Right atrium auricular region (tissue), 2 donors: ENCODE results near the gene GRK5. TPM values are rescaled to one million over a fixed set of nuclear protein-coding genes. Genes with fewer than 3 reads are reported as not detected.

Source experiments
- DNase-seq: peaks from one replicate; pipeline ENCODE4 v3.0.0-alpha.2; 2019; ENCODE audit warnings: low spot score
- H3K27ac ChIP-seq, 2 donors: fragments of 200-600 bp; sonication (generic); 1 replicate in 1 of 2; 2 replicates in 1 of 2; pipeline ENCODE4 v1.5.1; 2016 to 2019
- H3K27me3 ChIP-seq, 2 donors: fragments of 200-600 bp; sonication (generic); one replicate each; pipeline versions ENCODE4 v1.5.1 to v1.6.0; 2017 to 2019
- H3K36me3 ChIP-seq: fragments of 200-600 bp; sonication (generic); one replicate; pipeline ENCODE4 v1.5.1; 2016
- H3K4me1 ChIP-seq, 2 donors: fragments of 200-600 bp; sonication (generic); one replicate each; pipeline versions ENCODE4 v1.5.1 to v1.6.0; 2017 to 2019
- H3K4me3 ChIP-seq, 2 donors: fragments of 200-600 bp; sonication (generic); 1 replicate in 1 of 2; 2 replicates in 1 of 2; pipeline ENCODE4 v1.5.1; 2017 to 2019; ENCODE audit warnings: mild to moderate bottlenecking in 1 of 2, moderate library complexity in 1 of 2
- H3K9me3 ChIP-seq, 2 donors: fragments of 200-600 bp; sonication (generic); one replicate each; pipeline ENCODE4 v1.5.1; 2019
- total RNA-seq, 2 donors: library from RNA; depleted of rRNA; stranded (reverse); fragments of >200 nt; gene quantifications; one replicate each; pipeline ENCODE4 v1.1.0, GENCODE V29; 2016
- TF ChIP-seq, protein P1 (sequence below), 2 donors: fragments of 200-600 bp; sonication (generic); IDR thresholded peaks; one replicate each; pipeline ENCODE4 v1.5.1; 2019; ENCODE audit warnings: antibody characterized with exemption in 2 of 2

The GRK5 gene
- total RNA-seq = 10 to 100 TPM; 19.2 to 53.8 TPM

DNA sequence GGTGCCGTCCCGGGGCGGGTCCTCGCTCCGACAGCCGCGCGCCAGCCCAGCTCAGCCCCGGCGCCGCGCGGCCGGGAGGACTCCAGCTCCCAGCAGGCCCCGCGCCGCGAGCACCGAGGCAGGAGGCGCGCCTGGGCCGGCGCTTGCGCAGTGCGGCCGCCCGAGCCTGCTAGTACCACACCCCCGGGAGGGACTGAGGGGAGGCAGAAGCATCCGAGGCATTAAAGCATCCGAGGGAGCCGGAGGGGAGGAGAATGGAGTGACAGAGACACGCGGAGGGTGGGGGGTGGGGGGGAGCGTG is at the start of gene GRK5:
Gene GRK5 (plus strand): TSS at position 206 of the 301 bp plus-strand sequence. CDS start 347 bp downstream, outside the sequence.
- H3K9me3 ChIP-seq = no peaks in the 10 kb centered on the region
- TF ChIP-seq, protein P1, sequence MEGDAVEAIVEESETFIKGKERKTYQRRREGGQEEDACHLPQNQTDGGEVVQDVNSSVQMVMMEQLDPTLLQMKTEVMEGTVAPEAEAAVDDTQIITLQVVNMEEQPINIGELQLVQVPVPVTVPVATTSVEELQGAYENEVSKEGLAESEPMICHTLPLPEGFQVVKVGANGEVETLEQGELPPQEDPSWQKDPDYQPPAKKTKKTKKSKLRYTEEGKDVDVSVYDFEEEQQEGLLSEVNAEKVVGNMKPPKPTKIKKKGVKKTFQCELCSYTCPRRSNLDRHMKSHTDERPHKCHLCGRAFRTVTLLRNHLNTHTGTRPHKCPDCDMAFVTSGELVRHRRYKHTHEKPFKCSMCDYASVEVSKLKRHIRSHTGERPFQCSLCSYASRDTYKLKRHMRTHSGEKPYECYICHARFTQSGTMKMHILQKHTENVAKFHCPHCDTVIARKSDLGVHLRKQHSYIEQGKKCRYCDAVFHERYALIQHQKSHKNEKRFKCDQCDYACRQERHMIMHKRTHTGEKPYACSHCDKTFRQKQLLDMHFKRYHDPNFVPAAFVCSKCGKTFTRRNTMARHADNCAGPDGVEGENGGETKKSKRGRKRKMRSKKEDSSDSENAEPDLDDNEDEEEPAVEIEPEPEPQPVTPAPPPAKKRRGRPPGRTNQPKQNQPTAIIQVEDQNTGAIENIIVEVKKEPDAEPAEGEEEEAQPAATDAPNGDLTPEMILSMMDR (IDR thresholded peaks at IDR 0.05) = no peak
- peak; percentile 97 for DNase-seq
- H3K4me3 ChIP-seq = peak within 1 kb of the TSS; percentile 91 to 97
- no peaks in the 10 kb centered on the region for H3K27me3 ChIP-seq
- peaks cover 0 to 40% of the 10 kb centered on the region in 2 donors for H3K4me1 ChIP-seq
- H3K36me3 ChIP-seq = no peaks in the 10 kb centered on the region
- H3K27ac ChIP-seq = peak within 1 kb of the TSS; percentile 98

DNA sequence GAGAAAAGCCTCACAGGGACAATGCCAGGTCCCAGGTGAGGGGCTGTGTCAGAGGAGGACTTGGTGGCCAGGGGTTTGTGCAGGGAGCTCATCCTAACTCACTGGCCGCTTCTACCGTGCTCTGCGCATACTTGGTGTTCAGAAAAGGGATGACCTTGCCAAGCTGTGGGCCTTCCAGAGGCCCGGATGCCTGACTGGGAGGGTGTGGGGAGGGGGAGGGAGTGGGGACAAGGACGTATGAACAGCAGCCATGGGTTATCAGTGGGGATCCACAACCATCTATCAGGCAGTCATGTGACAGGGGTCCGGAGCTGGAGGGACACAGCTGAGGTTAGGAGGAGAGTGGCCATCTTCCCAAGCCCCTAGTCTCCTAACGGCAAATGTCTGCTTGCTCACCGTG is 48.0 kb upstream of the GRK5 start:
- TF ChIP-seq, protein P1 (IDR thresholded peaks at IDR 0.05) = no peak
- no peak for DNase-seq
- no peaks in the 10 kb centered on the region for H3K27me3 ChIP-seq
- no peaks in the 10 kb centered on the region for H3K9me3 ChIP-seq
- no peak overlapping the region for H3K27ac ChIP-seq
- H3K36me3 ChIP-seq = peaks cover 59% of the 10 kb centered on the region
- H3K4me3 ChIP-seq = no peak overlapping the region
- peaks cover 0 to 2% of the 10 kb centered on the region in 2 donors for H3K4me1 ChIP-seq

DNA sequence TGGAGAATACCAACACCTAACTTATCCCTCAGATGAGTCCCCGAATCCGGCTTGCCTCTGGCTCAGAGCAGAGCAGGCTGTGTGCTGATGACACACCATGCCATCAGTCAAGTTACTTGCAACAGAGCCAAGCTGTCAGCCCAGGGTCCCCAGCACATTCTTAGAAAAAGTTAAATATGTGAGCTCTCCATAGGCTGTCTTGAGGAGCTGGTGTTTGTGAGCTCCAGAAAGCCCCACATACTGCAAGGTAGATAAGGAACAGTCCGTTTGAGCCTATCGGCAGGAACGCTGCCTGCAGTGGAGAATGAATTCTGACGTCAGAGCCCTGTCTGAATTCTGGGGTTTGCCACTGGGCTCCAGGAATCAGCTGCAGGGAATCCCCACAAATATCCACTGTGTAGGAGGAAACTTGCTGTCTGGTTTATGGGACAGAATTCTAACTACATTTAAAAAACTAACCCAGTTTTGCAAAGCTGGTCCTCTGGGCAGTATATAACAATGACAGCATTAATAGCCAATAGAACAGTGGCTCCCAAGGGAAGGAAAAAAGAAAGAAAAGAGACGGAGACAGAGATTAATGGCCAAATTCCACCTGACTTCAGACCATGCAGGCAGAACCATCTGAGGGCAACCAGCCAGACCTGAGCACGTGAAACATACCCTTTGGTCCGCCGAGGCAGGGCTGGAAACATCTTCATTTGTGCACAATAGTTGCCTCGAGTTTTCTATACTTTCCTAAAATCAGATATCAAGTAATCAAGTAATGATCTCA is 45.5 kb upstream of the GRK5 start:
- no peaks in the 10 kb centered on the region for H3K9me3 ChIP-seq
- H3K27ac ChIP-seq = no peak overlapping the region
- TF ChIP-seq, protein P1 (IDR thresholded peaks at IDR 0.05) = no peak
- DNase-seq = no peak
- H3K27me3 ChIP-seq = no peaks in the 10 kb centered on the region
- H3K36me3 ChIP-seq = peaks cover 33% of the 10 kb centered on the region
- H3K4me1 ChIP-seq = peaks cover 0 to 18% of the 10 kb centered on the region in 2 donors
- H3K4me3 ChIP-seq = no peak overlapping the region

DNA sequence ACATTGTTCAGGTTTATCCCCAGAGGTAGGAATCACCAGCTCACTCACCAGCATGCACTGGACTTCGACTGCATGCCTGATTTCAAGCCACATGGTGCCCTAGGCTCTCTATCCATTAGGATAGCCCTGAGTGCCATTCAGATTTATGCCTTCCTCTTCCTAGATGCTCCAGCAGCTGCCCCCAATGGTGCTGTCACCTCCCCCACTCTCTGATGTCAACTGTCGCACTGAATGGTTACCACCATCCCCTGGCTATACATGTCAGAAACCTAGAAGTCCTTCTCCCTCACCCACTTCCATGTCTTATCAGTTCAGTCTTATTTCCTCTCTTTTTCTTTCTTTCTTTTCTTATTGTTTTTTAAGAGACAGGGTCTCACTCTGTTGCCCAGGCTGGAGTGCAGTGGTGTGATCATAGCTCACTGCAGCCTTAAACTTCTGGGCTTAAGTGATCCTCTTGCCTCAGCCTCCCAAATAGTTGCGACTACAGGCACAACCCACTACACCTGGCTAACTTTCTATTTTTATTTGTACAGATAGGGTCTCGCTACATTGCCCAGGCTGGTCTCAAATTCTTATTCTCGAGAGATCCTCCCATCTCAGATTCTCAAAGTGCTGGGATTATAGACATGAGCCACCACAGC is 44.8 kb upstream of the GRK5 start:
- peaks cover 37% of the 10 kb centered on the region for H3K36me3 ChIP-seq
- TF ChIP-seq, protein P1 (IDR thresholded peaks at IDR 0.05) = no peak
- H3K27ac ChIP-seq = no peak overlapping the region
- peaks cover 0 to 18% of the 10 kb centered on the region in 2 donors for H3K4me1 ChIP-seq
- no peak overlapping the region for H3K4me3 ChIP-seq
- H3K27me3 ChIP-seq = no peaks in the 10 kb centered on the region
- no peak for DNase-seq
- no peaks in the 10 kb centered on the region for H3K9me3 ChIP-seq

DNA sequence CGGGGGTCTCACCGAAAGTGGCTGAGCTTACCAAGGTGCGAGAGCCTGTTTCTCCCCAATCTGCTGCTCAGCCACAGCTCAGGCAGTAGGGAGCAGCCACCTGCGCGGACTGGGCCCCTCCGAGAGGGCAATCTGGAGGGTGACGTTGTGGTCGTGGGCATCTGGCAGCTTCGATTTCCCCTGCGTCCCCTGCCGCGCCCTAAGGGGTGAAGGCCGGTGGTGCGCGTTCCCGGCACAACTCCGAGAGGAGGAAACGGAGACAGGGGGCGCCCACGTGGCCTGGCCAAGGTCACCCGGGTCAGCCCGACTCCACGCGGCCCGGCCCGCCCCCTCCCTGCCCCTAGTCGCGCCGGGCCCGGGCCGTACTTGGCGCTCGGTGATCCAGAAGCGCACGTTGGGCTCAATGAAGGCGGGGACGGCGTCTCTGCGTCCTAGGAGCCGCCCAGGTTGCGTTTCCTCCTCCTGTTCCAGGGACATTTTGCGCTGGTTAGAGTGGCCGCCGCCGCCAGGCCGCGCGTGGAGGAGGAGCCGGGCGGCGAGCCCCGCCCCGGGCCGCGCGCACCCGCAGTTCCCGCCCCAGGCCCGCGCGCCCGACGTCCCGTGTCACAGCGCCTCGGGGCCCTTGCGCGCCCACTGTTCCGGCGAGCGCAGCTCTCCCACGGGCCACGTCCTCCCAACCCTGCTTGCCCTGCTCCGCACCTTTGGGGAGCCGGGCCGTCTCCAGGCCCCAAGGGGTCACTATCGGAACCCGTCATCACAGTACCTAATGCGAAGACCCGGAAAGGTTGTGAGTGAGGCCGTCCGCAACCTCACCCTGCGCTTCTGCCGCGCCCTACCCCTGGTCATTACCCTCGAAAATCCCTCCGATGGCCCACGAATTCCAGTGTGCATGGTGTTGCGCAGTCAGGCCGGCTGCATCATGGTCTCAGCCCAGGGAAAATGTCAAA is 41.9 kb upstream of the GRK5 start, which contains the start of gene SFXN4:
Gene SFXN4 (minus strand): TSS at position 544 of the 947 bp plus-strand sequence. CDS start 67 bp downstream, at position 477.
- DNase-seq = peak; percentile 70
- TF ChIP-seq, protein P1 (IDR thresholded peaks at IDR 0.05) = peak in 1 of 2 donors; percentile 17
- H3K27me3 ChIP-seq = no peaks in the 10 kb centered on the region
- peaks cover 40% of the 10 kb centered on the region for H3K36me3 ChIP-seq
- peak within 1 kb of the TSS; percentile 67 to 73 for H3K4me3 ChIP-seq
- H3K4me1 ChIP-seq = peaks cover 0 to 18% of the 10 kb centered on the region in 2 donors
- no peaks in the 10 kb centered on the region for H3K9me3 ChIP-seq
- H3K27ac ChIP-seq = peak within 1 kb of the TSS; percentile 87 to 92
